Lung (tissue), 12 donors: Measurements from ENCODE around the gene BCAS1. TPM values are rescaled to one million over a fixed set of nuclear protein-coding genes. Genes with fewer than 3 reads are reported as not detected.

Experiments
- ATAC-seq: fragments of 200-7000 bp; cut with Tn5 transposase; one replicate; pipeline ENCODE4 v1.9.1; 2020; ENCODE audit warnings: moderate number of reproducible peaks; ENCODE audit not compliant: insufficient read depth, low FRiP score
- DNase-seq, 3 donors: peaks; one replicate each; pipeline ENCODE4 v3.0.0-alpha.2; 2013 to 2017
- H3K27ac ChIP-seq, 2 donors: one replicate each; pipeline ENCODE4 v1.5.1; 2013; ENCODE audit warnings: mild to moderate bottlenecking in 2 of 2, moderate library complexity in 2 of 2, control low read depth in 1 of 2, inconsistent platforms in 1 of 2, low read depth in 1 of 2, low read length in 1 of 2
- H3K27me3 ChIP-seq, 3 donors: one replicate each; pipeline ENCODE4 v1.5.1; 2013; ENCODE audit warnings: low read length in 2 of 3; ENCODE audit not compliant: control insufficient read depth in 3 of 3, insufficient read depth in 3 of 3
- H3K36me3 ChIP-seq, 4 donors: one replicate each; pipeline ENCODE4 v1.5.1; 2013; ENCODE audit warnings: low read length in 4 of 4, mild to moderate bottlenecking in 1 of 4, moderate library complexity in 1 of 4; ENCODE audit not compliant: control insufficient read depth in 4 of 4, insufficient read depth in 4 of 4
- H3K4me1 ChIP-seq, 5 donors: one replicate each; pipeline ENCODE4 v1.5.1; 2013; ENCODE audit warnings: low read length in 5 of 5, mild to moderate bottlenecking in 2 of 5, moderate library complexity in 1 of 5; ENCODE audit not compliant: control insufficient read depth in 5 of 5, insufficient read depth in 5 of 5
- H3K4me3 ChIP-seq: one replicate; pipeline ENCODE4 v1.5.1; 2013; ENCODE audit warnings: mild to moderate bottlenecking, control low read depth, moderate library complexity
- H3K9ac ChIP-seq, 2 donors: one replicate each; pipeline ENCODE4 v1.5.1; 2013; ENCODE audit warnings: low read length in 2 of 2, control low read depth in 1 of 2; ENCODE audit not compliant: insufficient read depth in 1 of 2
- H3K9me3 ChIP-seq, 4 donors: one replicate each; pipeline ENCODE4 v1.5.1; 2013; ENCODE audit warnings: low read length in 3 of 4, mild to moderate bottlenecking in 1 of 4, moderate library complexity in 1 of 4; ENCODE audit not compliant: control insufficient read depth in 4 of 4, insufficient read depth in 3 of 4
- WGBS, 2 donors: extraction: QIAGEN DNeasy Blood & Tissue Kit; methylation state at CpG; one replicate each; pipeline ENCODE4 v1.1.7; 2013; 5-methylcytosine and 5-hydroxymethylcytosine counted together
- polyA plus RNA-seq, 2 donors: library from polyadenylated mRNA; stranded (reverse); fragments of 200-250 nt; gene quantifications; one replicate each; pipeline ENCODE4 v1.2.1, GENCODE V29; 2013
- total RNA-seq, 2 donors: library from RNA; depleted of rRNA in 1 of 2; stranded (reverse); fragments of >200 nt in 1 of 2; gene quantifications; one replicate each; pipeline ENCODE4 v1.2.1, GENCODE V29; 2014 to 2021
- TF ChIP-seq, protein P1 (sequence below): IDR thresholded peaks from 2 replicates; pipeline ENCODE4 v1.5.1; 2012; ENCODE audit warnings: mild to moderate bottlenecking; ENCODE audit errors: control extremely low read depth, extremely low read depth
- donor health status: control.
- donor health status: control.
- donor health status: Bipolar disorder and iron deficiency.
- donor health status: healthy.
- donor health status: DM: yes; HTN: yes; CAD: no.

BCAS1 gene
- total and polyA plus RNA-seq, 4 donors: 1.2 to 4.0 (median 2.3) TPM

GRCh38 chr20:54005524-54005923, 64.9 kb downstream of the BCAS1 start:
- DNase-seq: no peak
- Histone ChIP-seq H3K4me3 (no peak overlapping the region), H3K4me1 (no peaks in the 10 kb centered on the region), H3K36me3 (no peaks in the 10 kb centered on the region), H3K9ac (no peak overlapping the region), H3K9me3 (peaks cover 0 to 7% (median 4%) of the 10 kb centered on the region in 4 donors), H3K27me3 (no peaks in the 10 kb centered on the region), H3K27ac (no peak overlapping the region)
- ATAC-seq: no peak
- TF ChIP-seq, protein P1, sequence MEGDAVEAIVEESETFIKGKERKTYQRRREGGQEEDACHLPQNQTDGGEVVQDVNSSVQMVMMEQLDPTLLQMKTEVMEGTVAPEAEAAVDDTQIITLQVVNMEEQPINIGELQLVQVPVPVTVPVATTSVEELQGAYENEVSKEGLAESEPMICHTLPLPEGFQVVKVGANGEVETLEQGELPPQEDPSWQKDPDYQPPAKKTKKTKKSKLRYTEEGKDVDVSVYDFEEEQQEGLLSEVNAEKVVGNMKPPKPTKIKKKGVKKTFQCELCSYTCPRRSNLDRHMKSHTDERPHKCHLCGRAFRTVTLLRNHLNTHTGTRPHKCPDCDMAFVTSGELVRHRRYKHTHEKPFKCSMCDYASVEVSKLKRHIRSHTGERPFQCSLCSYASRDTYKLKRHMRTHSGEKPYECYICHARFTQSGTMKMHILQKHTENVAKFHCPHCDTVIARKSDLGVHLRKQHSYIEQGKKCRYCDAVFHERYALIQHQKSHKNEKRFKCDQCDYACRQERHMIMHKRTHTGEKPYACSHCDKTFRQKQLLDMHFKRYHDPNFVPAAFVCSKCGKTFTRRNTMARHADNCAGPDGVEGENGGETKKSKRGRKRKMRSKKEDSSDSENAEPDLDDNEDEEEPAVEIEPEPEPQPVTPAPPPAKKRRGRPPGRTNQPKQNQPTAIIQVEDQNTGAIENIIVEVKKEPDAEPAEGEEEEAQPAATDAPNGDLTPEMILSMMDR: no peak
- WGBS, 2 donors: 90 to 96% methylated on average over 4 of the region's 4 CpGs

DNA sequence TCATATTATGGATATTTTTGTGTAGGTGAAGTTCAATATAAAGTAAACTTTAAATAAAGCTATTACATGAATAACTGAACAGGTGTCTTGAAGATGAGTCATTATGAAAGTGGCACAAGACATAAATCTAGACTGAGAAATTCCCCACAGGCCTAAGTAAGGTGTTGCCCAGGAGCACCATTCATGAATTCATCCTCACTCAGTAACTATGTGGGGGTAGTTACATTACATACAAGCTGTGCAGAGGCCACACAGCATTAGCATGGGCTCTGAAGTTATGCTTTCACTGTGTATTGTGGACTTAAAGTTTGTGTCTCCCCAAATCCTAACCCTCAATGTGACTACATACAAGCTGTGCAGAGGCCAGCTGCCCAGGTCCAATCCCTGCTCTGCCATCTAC, 65.9 kb downstream of the BCAS1 start:
- DNase-seq (no peak), ATAC-seq (no peak)
- Histone ChIP-seq H3K36me3 (no peaks in the 10 kb centered on the region), H3K4me3 (no peak overlapping the region), H3K4me1 (no peaks in the 10 kb centered on the region), H3K9ac (no peak overlapping the region), H3K27me3 (no peaks in the 10 kb centered on the region), H3K9me3 (peaks cover 0 to 7% (median 4%) of the 10 kb centered on the region in 4 donors), H3K27ac (no peak overlapping the region)
- TF ChIP-seq, protein P1: no peak

GRCh38 chr20:54002741-54003140, 67.7 kb downstream of the BCAS1 start:
- ATAC-seq (no peak), DNase-seq (no peak)
- H3K36me3 ChIP-seq: no peaks in the 10 kb centered on the region
- H3K27me3 ChIP-seq: no peaks in the 10 kb centered on the region
- H3K9me3 ChIP-seq: peaks cover 0 to 7% (median 5%) of the 10 kb centered on the region in 4 donors
- TF ChIP-seq, protein P1: no peak
- 63 to 77% methylated on average over 3 of the region's 3 CpGs for WGBS, 2 donors
- no peak overlapping the region for H3K4me3 ChIP-seq
- no peak overlapping the region for H3K27ac ChIP-seq
- H3K9ac ChIP-seq: no peak overlapping the region
- no peaks in the 10 kb centered on the region for H3K4me1 ChIP-seq

DNA sequence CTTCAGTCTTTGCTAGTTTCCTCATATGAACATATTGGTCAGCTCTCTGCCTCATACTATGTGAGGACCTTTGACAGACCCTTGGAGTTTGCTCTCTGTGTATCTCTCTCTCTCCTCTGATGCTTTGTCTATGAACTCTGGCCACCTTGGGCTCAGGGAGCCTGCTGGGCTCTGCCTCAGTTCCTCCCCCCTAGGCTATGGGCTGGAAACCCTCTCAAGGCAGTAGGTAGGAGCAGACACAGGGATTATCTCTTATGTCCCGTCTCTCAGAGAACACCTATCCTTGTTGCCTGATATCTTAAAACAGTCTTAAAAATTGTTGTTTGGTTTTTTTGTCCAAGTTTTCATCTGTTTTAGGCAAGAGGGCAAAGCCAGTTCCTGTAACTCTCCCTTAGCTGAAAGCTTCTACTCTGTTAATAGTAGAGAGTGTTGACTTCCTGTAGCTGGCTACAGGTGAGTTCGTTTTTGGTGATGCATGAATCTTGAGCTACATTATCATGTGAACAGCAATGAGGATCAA, 68.3 kb downstream of the BCAS1 start:
- ATAC-seq (no peak), DNase-seq (no peak)
- WGBS, 2 donors: 72 to 82% methylated on average over 2 of the region's 2 CpGs
- Histone ChIP-seq H3K9me3 (peaks cover 0 to 7% (median 5%) of the 10 kb centered on the region in 4 donors), H3K4me3 (no peak overlapping the region), H3K27ac (no peak overlapping the region), H3K9ac (no peak overlapping the region), H3K36me3 (no peaks in the 10 kb centered on the region), H3K27me3 (no peaks in the 10 kb centered on the region), H3K4me1 (no peaks in the 10 kb centered on the region)
- TF ChIP-seq, protein P1: no peak
